ENCODE results near the gene FADS3.

- TF ChIP-seq CTCF (IDR thresholded peaks at IDR 0.05), result no peak
- no peak for TF ChIP-seq POLR2A (IDR thresholded peaks at IDR 0.05)
- no peak for TF ChIP-seq POLR2AphosphoS5 (IDR thresholded peaks at IDR 0.05)
Measured at GRCh38 chr11:61832754-61833153, 58.6 kb downstream of the FADS3 start.

Data from breast epithelium (tissue), 3 donors.